Amygdala (tissue), 56 donors: ENCODE results near the gene UPK1B.
"Not testable (repeated sequence)": the region's sequence is repeated elsewhere in the genome, so short reads cannot be mapped to it uniquely, and the experiment has no call there.

Experiments used
- DNase-seq, 56 donors: peaks; one replicate each; lab custom pipeline; 2025; lab: John Stamatoyannopoulos, UW

UPK1B gene

DNA sequence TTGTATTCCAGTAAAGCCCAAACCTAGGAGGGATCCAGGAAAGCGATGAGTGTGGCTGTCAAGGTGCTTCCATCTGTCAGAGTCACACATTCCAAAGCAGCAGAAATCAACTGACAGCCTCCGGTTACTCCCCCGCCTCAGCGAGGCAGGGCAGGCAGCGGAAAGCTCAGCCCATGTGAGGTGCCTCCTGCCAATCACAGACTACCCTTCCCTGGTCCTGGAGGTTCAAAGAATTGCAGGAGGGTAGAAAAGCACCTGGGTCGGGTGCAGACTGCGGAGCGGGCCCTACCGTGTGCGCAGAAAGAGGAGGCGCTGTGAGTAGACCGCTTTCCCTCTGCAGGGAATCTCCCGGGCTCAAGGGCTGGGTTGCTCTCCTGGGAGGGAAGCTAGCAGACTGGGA, at the start of gene UPK1B:
Gene UPK1B (plus strand): TSS at position 274 of the 400 bp plus-strand sequence. CDS start 13,144 bp downstream, outside the sequence.
- no peak for DNase-seq

DNA sequence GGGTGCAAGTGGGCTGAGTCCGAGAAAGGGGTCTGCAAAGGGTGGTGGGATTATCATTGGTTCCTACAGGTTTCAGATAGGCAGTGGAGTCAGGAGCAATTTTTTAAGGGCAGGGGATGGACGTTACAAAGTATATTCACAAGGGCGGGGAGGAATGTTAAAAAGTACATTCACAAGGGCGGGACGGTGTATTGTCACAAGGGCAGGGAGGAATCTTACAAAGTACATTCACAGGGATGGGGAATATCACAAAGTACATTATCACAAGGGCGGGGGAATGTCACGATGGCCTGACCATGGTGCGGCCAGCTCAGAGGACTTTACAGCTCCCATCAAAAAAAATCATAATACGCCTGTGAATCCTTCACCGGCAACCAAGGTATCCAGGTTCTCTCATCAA, 48.1 kb upstream of the UPK1B start:
- DNase-seq = no peak

DNA sequence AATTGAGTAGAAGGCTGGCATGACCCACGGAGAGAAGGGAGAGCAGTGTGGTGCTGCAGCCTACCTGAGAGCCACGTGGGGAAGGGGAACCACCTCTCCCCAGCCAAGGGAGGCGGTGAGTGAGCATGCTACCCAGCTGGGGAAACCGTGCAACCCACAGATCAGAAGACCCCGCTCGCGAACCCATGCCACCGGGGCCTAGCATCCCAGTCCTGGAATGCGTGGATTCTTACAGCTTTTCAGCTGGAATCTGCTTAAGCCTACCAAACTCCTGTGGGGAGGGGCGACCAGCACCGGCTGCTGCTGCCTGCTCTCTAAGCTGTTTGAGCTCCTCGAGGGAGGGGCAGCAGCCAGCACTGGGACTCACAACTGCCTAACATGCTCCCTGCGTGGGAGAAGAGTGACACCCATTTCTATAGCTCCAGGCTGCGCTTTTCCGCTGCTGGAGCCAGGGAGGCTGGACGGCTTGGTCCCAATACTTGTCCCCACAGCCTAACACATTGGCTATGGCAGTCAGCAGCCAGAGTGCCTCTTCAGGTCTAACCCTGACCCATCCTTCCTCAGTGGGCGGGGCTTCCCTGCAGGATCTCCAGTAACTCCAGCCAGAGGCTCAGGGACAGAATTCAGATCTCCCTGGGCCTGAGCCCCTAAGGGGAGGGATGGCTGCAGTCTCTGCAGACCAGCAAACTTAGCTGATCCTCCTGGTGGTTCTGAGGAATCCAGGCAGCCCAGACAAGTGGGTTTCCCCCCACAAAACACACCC, 47.5 kb upstream of the UPK1B start:
- no peak for DNase-seq

- not testable (repeated sequence) for DNase-seq
Observed at GRCh38 chr3:119130291-119130690, 43.1 kb upstream of the UPK1B start.

- not testable (repeated sequence) for DNase-seq
Observed at GRCh38 chr3:119132291-119132690, 41.1 kb upstream of the UPK1B start.

DNA sequence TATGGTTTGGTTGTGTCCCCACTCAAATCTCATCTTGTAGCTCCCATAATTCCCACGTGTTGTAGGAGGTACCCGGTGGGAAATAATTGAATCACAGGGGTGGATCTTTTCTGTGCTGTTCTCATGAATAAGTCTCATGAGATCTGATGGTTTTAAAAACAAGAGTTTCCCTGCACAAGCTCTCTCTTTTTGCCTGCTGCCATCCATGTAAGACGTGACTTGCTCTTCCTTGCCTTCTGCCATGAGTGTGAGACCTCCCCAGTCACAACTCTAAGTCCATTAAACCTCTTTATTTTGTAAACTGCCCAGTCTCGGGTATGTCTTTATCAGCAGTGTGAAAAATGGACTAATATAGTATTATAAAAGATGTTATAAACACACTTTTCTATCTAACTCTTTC, 34.0 kb upstream of the UPK1B start:
- DNase-seq = not testable (repeated sequence)

DNA sequence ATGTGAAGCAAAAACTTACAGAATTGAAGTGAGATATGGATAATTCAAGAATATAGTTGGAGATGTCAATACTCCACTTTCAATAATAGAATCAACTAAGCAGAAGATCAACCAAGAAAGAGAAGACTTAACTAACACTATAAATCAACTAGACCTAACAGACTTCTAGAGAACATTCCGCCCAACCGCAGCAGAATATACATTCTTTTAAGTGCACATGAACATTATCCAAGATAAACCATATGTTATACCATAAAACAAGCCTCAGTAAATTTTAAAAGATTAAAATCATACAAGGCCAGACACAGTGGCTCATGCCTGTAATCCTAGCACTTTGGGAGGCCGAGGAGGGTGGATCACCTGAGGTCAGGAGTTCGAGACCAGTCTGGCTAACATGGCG, 32.9 kb upstream of the UPK1B start:
- DNase-seq = no peak

- no peak for DNase-seq
Observed at GRCh38 chr3:119145128-119145499, 28.3 kb upstream of the UPK1B start.

- peak in 4 of 56 donors; percentile 0 to 5 (median 0) for DNase-seq
Observed at GRCh38 chr3:119145500-119146167, 27.8 kb upstream of the UPK1B start, which contains the start of gene TEX55. Gene TEX55 (plus strand): TSS chr3:119146165. CDS start chr3:119146190, 25 bp downstream.

GRCh38 chr3:119146578-119147375, 26.6 kb upstream of the UPK1B start:
- no peak for DNase-seq

DNA sequence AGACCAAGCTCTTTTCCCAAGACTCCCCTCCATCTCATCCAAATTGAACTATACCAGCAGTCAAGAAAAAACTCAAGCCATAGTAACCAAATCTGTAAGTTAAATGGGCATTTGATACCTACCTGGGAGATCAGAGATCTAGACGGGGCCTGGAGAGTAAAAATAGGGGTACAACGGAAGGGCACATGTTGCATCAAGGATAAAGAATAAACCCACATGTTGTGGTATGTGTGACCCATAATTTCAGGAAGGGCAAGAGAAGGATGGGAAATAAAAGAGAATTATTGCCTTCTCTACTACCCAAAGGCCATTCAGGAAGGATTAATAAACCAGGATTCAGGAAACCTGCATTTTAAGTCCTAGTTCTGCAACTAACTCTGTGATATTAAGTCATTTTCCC, 25.9 kb upstream of the UPK1B start:
- no peak for DNase-seq

DNA sequence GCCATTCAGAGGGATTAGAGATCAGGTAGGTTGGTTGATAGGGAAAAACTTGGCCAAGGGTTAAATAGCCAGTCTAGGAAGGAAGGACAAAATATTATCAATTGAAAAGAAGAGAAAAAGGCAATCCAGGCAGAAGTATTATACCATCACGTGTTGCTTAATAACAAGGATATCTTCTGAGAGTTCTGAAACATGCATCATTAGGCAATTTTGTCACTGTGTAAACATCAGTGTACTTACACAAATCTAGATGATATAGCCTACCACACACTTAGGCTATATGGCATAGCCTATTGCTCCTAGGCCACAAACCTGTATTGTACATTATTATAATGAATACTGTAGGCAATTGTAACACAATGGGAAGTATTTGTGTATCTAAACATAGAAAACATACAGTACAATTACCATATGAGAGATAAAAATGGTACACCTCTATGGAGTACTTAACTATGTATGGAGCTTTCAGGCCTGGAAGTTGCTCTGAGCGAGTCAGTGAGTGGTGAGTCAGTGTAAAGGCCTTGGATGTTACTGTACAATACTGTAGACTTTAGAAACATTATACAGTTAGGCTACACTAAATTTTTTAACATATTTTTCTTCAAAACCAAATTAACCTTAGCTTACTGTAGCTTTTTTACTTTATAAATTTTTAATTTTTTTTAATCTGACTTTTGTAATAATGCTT, 24.8 kb upstream of the UPK1B start:
- DNase-seq = no peak

DNA sequence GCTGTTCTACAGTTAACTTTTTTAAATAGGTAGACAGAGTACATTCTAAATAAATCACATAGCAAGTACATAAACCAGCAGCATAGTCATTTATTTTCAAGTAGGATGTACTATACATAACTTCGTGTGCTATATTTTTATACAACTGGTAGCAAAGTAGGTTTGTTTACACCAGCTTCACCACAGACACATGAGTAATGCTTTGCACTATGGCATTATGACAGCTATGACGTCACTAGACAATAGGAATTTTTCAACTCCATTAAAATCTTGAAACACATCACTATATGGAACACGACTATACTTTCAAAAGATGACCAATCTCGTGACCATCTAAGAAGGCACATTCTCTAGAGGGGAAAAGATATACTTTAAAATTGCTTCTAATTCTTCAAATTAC, 23.9 kb upstream of the UPK1B start:
- DNase-seq = no peak

DNA sequence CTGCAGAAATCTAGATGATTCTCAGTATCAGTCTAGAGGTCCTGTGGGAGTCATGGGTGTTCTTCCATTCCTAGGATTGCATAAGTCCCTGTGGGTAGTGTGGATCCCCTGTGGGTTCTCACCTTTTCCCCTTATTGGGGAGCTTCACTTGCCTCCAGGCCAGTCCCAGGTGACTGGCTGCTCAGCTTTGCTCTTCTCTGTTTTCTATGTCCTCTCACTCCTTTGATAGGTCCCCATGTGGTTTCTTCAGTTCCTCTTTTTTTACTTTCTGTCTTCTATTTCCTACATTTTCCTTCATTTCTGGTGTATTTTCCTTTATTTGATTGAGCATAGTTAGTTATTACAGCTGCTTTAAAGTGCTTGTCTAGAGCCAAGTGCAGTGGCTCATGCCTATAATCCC, 16.5 kb upstream of the UPK1B start:
- no peak for DNase-seq

DNA sequence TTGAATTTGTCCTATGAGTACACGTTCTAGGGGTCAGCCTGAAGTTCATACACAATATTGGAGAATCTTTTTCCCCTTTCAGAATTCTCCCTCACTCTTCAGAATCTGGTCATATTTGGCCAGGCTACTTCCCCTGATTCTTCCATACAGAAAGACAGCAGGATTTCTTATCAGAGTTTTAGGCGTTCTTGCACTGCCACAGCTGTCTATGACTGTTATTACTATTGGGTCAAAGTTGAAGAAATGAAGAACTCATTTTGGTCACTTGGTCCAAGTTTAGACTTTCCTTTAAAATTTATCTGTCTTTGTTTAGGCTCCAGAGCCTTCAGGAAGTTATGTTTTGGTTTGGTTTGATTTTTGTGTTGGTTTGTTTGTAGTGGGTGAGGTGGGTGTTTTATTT, 15.4 kb upstream of the UPK1B start:
- DNase-seq = no peak

- no peak for DNase-seq
Observed at GRCh38 chr3:119160361-119160760, 13.0 kb upstream of the UPK1B start.

DNA sequence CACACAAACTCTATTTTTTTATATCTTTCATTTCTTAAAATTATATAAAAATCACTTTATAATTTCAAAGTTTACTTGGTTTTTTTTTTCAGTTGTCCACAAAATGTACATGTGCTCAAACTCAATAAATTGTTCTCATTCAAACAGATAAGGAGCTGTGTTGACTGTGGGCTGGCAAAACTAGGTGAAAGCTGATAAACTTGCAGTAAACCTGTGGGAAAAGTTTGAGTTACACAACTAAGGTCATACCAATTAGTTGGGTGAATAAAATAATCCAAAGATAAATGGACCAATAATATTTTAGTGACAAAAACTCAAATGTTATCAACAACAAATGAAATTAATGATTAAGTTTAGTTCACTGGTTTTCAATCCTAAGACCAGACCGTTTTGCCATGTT, 12.6 kb upstream of the UPK1B start:
- no peak for DNase-seq

GRCh38 chr3:119161240-119161639, 12.2 kb upstream of the UPK1B start:
- no peak for DNase-seq

GRCh38 chr3:119164745-119165144, 8.7 kb upstream of the UPK1B start:
- not testable (repeated sequence) for DNase-seq

- no peak for DNase-seq
Observed at GRCh38 chr3:119170821-119171220, 2.6 kb upstream of the UPK1B start.
